ENCODE data around the gene MBD5. TPM values are rescaled to one million over a fixed set of nuclear protein-coding genes. Genes with fewer than 3 reads are reported as not detected.

The MBD5 gene
- total RNA-seq, 1 experiment from 2014 or later, result 33.7 TPM

- TF ChIP-seq, protein P1, sequence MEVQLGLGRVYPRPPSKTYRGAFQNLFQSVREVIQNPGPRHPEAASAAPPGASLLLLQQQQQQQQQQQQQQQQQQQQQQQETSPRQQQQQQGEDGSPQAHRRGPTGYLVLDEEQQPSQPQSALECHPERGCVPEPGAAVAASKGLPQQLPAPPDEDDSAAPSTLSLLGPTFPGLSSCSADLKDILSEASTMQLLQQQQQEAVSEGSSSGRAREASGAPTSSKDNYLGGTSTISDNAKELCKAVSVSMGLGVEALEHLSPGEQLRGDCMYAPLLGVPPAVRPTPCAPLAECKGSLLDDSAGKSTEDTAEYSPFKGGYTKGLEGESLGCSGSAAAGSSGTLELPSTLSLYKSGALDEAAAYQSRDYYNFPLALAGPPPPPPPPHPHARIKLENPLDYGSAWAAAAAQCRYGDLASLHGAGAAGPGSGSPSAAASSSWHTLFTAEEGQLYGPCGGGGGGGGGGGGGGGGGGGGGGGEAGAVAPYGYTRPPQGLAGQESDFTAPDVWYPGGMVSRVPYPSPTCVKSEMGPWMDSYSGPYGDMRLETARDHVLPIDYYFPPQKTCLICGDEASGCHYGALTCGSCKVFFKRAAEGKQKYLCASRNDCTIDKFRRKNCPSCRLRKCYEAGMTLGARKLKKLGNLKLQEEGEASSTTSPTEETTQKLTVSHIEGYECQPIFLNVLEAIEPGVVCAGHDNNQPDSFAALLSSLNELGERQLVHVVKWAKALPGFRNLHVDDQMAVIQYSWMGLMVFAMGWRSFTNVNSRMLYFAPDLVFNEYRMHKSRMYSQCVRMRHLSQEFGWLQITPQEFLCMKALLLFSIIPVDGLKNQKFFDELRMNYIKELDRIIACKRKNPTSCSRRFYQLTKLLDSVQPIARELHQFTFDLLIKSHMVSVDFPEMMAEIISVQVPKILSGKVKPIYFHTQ (CRISPR knock-in tag; IDR thresholded peaks at IDR 0.05), result no peak
- no peak for TF ChIP-seq ERG (CRISPR knock-in tag; IDR thresholded peaks at IDR 0.05)
- TF ChIP-seq, protein P2, sequence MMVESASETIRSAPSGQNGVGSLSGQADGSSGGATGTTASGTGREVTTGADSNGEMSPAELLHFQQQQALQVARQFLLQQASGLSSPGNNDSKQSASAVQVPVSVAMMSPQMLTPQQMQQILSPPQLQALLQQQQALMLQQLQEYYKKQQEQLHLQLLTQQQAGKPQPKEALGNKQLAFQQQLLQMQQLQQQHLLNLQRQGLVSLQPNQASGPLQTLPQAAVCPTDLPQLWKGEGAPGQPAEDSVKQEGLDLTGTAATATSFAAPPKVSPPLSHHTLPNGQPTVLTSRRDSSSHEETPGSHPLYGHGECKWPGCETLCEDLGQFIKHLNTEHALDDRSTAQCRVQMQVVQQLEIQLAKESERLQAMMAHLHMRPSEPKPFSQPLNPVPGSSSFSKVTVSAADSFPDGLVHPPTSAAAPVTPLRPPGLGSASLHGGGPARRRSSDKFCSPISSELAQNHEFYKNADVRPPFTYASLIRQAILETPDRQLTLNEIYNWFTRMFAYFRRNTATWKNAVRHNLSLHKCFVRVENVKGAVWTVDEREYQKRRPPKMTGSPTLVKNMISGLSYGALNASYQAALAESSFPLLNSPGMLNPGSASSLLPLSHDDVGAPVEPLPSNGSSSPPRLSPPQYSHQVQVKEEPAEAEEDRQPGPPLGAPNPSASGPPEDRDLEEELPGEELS (CRISPR knock-in tag; IDR thresholded peaks at IDR 0.05), result no peak
Observed at GRCh38 chr2:148338541-148338940, 317.6 kb downstream of the MBD5 start (continued).

- POLR2A ChIA-PET, result no interaction called here
- Mint-ChIP-seq H3K4me3 (no peak overlapping the region), H3K27ac (no peak overlapping the region), H3K4me1 (no peaks in the 10 kb centered on the region), H3K9me3 (peaks cover 19% of the 10 kb centered on the region), H3K27me3 (ENCODE audit: low read depth) (no peaks in the 10 kb centered on the region), H3K36me3 (peaks cover 11% of the 10 kb centered on the region)
- no peak for ATAC-seq
- CTCF ChIA-PET, result no interaction called here
- no peak for DNase-seq (ENCODE audit: low spot score)
- TF ChIP-seq NR1H2 (CRISPR knock-in tag; IDR thresholded peaks at IDR 0.05), result no peak
Observed at GRCh38 chr2:148342086-148342485, 321.2 kb downstream of the MBD5 start.

- H3K4me3 Mint-ChIP-seq, result no peak overlapping the region
- H3K4me1 Mint-ChIP-seq, result peaks cover 6% of the 10 kb centered on the region
- ATAC-seq, result no peak
- H3K27ac Mint-ChIP-seq, result no peak overlapping the region
- ChIA-PET CTCF (no interaction called here), POLR2A (no interaction called here)
- H3K27me3 Mint-ChIP-seq (ENCODE audit: low read depth), result peaks cover 3% of the 10 kb centered on the region; the same call in 1 of the 2 replicates
- no peak for DNase-seq (ENCODE audit: low spot score)
- peaks cover 10% of the 10 kb centered on the region; the same call in 1 of the 2 replicates for H3K36me3 Mint-ChIP-seq
- H3K9me3 Mint-ChIP-seq, result peaks cover 12% of the 10 kb centered on the region
- TF ChIP-seq ZNF671 (CRISPR knock-in tag; IDR thresholded peaks at IDR 0.05) (no peak), FOXP1 (CRISPR knock-in tag; IDR thresholded peaks at IDR 0.05; ENCODE audit: borderline replicate concordance) (no peak), SMAD3 (CRISPR knock-in tag; IDR thresholded peaks at IDR 0.05; ENCODE audit: borderline replicate concordance) (no peak), TEAD1 (CRISPR knock-in tag; IDR thresholded peaks at IDR 0.05) (no peak), MLX (CRISPR knock-in tag; IDR thresholded peaks at IDR 0.05) (no peak), ZNF317 (CRISPR knock-in tag; IDR thresholded peaks at IDR 0.05; ENCODE audit: borderline replicate concordance, low read depth) (no peak), MXD4 (CRISPR knock-in tag; IDR thresholded peaks at IDR 0.05; ENCODE audit: borderline replicate concordance) (no peak), ATF6 (CRISPR knock-in tag; IDR thresholded peaks at IDR 0.05) (no peak), PRRX2 (CRISPR knock-in tag; IDR thresholded peaks at IDR 0.05) (no peak), AFF4 (CRISPR knock-in tag; IDR thresholded peaks at IDR 0.05; ENCODE audit: borderline replicate concordance) (no peak)
- TF ChIP-seq, protein P1 (CRISPR knock-in tag; IDR thresholded peaks at IDR 0.05), result no peak
- TF ChIP-seq, protein P3, sequence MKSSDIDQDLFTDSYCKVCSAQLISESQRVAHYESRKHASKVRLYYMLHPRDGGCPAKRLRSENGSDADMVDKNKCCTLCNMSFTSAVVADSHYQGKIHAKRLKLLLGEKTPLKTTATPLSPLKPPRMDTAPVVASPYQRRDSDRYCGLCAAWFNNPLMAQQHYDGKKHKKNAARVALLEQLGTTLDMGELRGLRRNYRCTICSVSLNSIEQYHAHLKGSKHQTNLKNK (CRISPR knock-in tag; IDR thresholded peaks at IDR 0.05), result no peak
Observed at GRCh38 chr2:148350199-148350598, 329.3 kb downstream of the MBD5 start.
